ENCODE data around the gene CYP27B1. TPM values are rescaled to one million over a fixed set of nuclear protein-coding genes. Genes with fewer than 3 reads are reported as not detected.
A peak's percentile ranks its signal among the peaks of the same experiment; 100 is the strongest.

The CYP27B1 gene
- total and polyA plus RNA-seq, 2 experiments from 2014 or later: 1.1 to 2.7 TPM

DNA sequence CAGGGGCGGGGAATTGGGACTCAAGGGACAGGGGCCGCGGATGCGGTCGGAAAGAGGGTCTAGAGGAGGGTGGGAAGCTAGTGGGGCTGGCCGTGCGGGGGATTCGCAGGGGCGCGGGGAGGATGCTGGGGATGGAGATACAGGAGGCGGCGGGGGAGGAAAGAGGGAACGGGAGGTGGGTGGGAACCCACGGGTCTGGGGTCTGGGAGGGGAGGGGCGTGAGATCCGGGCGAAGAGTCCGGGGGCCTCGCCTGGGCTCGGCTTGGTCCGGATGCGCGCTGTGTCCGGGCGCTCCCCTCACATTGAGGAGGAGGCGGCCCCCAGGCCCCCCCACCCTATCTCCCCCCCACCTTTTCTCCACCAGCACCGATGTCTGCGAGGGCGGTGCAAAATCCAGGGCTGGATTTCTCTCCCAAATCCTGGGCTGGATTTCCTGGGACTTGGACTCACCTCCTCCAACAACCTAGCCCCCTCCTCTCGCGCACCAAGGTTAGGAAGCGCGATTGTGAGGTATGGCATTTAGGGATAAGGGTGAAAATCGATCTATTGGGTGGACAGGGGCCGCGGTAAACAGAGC lies 28.1 kb downstream of the CYP27B1 start, which contains the start of gene AGAP2:
Gene AGAP2, minus strand, starts transcription at position 82 of the 577 bp plus-strand sequence. CDS start 496 bp downstream, outside the sequence.
- Mint-ChIP-seq H3K4me3 (peak within 1 kb of the TSS; percentile 67), H3K36me3 (ENCODE audit: low read depth) (no peaks in the 10 kb centered on the region; the same call in 2 of the 3 replicates), H3K9me3 (peaks cover 2% of the 10 kb centered on the region), H3K27ac (no peak within 1 kb of the TSS), H3K4me1 (peaks cover 37% of the 10 kb centered on the region), H3K27me3 (ENCODE audit: insufficient read depth, low read depth, poor library complexity) (peaks cover 80% of the 10 kb centered on the region)
- H3K27ac ChIP-seq (ENCODE audit: low read depth): no peak within 1 kb of the TSS
- H2AFZ ChIP-seq: peak within 1 kb of the TSS; percentile 43; the same call in 1 of the 2 replicates
- peak; percentile 14 for ATAC-seq
- H3F3A ChIP-seq (replicated peaks; ENCODE audit: low read depth): peaks cover 10% of the 10 kb centered on the region
- DNase-seq (ENCODE audit: low spot score): peak; percentile 92
- no peaks in the 10 kb centered on the region for H3K9me2 ChIP-seq (ENCODE audit: insufficient read depth)
- peak within 1 kb of the TSS; percentile 62 for H3K4me3 ChIP-seq
- peaks cover 19% of the 10 kb centered on the region for H3K4me1 ChIP-seq (ENCODE audit: insufficient read depth)
- H3K27me3 ChIP-seq (ENCODE audit: insufficient read depth): peaks cover 99% of the 10 kb centered on the region
- H4K20me1 ChIP-seq (replicated peaks; ENCODE audit: insufficient read depth): no peaks in the 10 kb centered on the region
- H3K79me2 ChIP-seq (replicated peaks; ENCODE audit: insufficient read depth): no peaks in the 10 kb centered on the region
- H3K4me2 ChIP-seq: peak within 1 kb of the TSS; percentile 91
- TF ChIP-seq ZNF331 (CRISPR knock-in tag; IDR thresholded peaks at IDR 0.05; ENCODE audit: low read depth) (no peak), NANOG (IDR thresholded peaks at IDR 0.05; ENCODE audit: borderline replicate concordance) (no peak), ZNF114 (CRISPR knock-in tag; IDR thresholded peaks at IDR 0.05) (no peak), JUNB (IDR thresholded peaks at IDR 0.05; ENCODE audit: unreplicated experiment) (no peak), STAT1 (IDR thresholded peaks at IDR 0.05; ENCODE audit: unreplicated experiment) (no peak), POLR2AphosphoS5 (IDR thresholded peaks at IDR 0.05; ENCODE audit: low read depth) (no peak), EZH2 (IDR thresholded peaks at IDR 0.05; ENCODE audit: low read depth, unreplicated experiment) (peak; percentile 64), EZH2phosphoT487 (IDR thresholded peaks at IDR 0.05; ENCODE audit: unreplicated experiment) (no peak), CREB1 (CRISPR knock-in tag; IDR thresholded peaks at IDR 0.05; ENCODE audit: low read depth) (no peak)
- TF ChIP-seq, protein P1, sequence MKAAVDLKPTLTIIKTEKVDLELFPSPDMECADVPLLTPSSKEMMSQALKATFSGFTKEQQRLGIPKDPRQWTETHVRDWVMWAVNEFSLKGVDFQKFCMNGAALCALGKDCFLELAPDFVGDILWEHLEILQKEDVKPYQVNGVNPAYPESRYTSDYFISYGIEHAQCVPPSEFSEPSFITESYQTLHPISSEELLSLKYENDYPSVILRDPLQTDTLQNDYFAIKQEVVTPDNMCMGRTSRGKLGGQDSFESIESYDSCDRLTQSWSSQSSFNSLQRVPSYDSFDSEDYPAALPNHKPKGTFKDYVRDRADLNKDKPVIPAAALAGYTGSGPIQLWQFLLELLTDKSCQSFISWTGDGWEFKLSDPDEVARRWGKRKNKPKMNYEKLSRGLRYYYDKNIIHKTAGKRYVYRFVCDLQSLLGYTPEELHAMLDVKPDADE (IDR thresholded peaks at IDR 0.05): 0 out of 2 replicates have a peak, but pooled peaks have one; percentile 22
- TF ChIP-seq, protein P2, sequence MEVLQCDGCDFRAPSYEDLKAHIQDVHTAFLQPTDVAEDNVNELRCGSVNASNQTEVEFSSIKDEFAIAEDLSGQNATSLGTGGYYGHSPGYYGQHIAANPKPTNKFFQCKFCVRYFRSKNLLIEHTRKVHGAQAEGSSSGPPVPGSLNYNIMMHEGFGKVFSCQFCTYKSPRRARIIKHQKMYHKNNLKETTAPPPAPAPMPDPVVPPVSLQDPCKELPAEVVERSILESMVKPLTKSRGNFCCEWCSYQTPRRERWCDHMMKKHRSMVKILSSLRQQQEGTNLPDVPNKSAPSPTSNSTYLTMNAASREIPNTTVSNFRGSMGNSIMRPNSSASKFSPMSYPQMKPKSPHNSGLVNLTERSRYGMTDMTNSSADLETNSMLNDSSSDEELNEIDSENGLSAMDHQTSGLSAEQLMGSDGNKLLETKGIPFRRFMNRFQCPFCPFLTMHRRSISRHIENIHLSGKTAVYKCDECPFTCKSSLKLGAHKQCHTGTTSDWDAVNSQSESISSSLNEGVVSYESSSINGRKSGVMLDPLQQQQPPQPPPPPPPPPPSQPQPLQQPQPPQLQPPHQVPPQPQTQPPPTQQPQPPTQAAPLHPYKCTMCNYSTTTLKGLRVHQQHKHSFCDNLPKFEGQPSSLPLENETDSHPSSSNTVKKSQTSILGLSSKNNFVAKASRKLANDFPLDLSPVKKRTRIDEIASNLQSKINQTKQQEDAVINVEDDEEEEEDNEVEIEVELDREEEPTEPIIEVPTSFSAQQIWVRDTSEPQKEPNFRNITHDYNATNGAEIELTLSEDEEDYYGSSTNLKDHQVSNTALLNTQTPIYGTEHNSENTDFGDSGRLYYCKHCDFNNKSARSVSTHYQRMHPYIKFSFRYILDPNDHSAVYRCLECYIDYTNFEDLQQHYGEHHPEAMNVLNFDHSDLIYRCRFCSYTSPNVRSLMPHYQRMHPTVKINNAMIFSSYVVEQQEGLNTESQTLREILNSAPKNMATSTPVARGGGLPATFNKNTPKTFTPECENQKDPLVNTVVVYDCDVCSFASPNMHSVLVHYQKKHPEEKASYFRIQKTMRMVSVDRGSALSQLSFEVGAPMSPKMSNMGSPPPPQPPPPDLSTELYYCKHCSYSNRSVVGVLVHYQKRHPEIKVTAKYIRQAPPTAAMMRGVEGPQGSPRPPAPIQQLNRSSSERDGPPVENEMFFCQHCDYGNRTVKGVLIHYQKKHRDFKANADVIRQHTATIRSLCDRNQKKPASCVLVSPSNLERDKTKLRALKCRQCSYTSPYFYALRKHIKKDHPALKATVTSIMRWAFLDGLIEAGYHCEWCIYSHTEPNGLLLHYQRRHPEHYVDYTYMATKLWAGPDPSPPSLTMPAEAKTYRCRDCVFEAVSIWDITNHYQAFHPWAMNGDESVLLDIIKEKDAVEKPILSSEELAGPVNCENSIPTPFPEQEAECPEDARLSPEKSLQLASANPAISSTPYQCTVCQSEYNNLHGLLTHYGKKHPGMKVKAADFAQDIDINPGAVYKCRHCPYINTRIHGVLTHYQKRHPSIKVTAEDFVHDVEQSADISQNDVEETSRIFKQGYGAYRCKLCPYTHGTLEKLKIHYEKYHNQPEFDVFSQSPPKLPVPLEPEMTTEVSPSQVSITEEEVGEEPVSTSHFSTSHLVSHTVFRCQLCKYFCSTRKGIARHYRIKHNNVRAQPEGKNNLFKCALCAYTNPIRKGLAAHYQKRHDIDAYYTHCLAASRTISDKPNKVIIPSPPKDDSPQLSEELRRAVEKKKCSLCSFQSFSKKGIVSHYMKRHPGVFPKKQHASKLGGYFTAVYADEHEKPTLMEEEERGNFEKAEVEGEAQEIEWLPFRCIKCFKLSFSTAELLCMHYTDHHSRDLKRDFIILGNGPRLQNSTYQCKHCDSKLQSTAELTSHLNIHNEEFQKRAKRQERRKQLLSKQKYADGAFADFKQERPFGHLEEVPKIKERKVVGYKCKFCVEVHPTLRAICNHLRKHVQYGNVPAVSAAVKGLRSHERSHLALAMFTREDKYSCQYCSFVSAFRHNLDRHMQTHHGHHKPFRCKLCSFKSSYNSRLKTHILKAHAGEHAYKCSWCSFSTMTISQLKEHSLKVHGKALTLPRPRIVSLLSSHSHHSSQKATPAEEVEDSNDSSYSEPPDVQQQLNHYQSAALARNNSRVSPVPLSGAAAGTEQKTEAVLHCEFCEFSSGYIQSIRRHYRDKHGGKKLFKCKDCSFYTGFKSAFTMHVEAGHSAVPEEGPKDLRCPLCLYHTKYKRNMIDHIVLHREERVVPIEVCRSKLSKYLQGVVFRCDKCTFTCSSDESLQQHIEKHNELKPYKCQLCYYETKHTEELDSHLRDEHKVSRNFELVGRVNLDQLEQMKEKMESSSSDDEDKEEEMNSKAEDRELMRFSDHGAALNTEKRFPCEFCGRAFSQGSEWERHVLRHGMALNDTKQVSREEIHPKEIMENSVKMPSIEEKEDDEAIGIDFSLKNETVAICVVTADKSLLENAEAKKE (CRISPR knock-in tag; IDR thresholded peaks at IDR 0.05): no peak
- TF ChIP-seq, protein P3, sequence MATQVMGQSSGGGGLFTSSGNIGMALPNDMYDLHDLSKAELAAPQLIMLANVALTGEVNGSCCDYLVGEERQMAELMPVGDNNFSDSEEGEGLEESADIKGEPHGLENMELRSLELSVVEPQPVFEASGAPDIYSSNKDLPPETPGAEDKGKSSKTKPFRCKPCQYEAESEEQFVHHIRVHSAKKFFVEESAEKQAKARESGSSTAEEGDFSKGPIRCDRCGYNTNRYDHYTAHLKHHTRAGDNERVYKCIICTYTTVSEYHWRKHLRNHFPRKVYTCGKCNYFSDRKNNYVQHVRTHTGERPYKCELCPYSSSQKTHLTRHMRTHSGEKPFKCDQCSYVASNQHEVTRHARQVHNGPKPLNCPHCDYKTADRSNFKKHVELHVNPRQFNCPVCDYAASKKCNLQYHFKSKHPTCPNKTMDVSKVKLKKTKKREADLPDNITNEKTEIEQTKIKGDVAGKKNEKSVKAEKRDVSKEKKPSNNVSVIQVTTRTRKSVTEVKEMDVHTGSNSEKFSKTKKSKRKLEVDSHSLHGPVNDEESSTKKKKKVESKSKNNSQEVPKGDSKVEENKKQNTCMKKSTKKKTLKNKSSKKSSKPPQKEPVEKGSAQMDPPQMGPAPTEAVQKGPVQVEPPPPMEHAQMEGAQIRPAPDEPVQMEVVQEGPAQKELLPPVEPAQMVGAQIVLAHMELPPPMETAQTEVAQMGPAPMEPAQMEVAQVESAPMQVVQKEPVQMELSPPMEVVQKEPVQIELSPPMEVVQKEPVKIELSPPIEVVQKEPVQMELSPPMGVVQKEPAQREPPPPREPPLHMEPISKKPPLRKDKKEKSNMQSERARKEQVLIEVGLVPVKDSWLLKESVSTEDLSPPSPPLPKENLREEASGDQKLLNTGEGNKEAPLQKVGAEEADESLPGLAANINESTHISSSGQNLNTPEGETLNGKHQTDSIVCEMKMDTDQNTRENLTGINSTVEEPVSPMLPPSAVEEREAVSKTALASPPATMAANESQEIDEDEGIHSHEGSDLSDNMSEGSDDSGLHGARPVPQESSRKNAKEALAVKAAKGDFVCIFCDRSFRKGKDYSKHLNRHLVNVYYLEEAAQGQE (IDR thresholded peaks at IDR 0.05; ENCODE audit: unreplicated experiment): no peak
- TF ChIP-seq, protein P4, sequence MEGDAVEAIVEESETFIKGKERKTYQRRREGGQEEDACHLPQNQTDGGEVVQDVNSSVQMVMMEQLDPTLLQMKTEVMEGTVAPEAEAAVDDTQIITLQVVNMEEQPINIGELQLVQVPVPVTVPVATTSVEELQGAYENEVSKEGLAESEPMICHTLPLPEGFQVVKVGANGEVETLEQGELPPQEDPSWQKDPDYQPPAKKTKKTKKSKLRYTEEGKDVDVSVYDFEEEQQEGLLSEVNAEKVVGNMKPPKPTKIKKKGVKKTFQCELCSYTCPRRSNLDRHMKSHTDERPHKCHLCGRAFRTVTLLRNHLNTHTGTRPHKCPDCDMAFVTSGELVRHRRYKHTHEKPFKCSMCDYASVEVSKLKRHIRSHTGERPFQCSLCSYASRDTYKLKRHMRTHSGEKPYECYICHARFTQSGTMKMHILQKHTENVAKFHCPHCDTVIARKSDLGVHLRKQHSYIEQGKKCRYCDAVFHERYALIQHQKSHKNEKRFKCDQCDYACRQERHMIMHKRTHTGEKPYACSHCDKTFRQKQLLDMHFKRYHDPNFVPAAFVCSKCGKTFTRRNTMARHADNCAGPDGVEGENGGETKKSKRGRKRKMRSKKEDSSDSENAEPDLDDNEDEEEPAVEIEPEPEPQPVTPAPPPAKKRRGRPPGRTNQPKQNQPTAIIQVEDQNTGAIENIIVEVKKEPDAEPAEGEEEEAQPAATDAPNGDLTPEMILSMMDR (conservative IDR thresholded peaks at IDR 0.05; ENCODE audit: low read depth in 2 of 2): no peak
- no peaks in the 10 kb centered on the region for H3K36me3 ChIP-seq (ENCODE audit: insufficient read depth)
